SKM-1 (cell line): ENCODE data around the gene SLC16A14.

ENCODE experiments used
- DNase-seq: peaks from one replicate; lab custom pipeline; 2025; ENCODE audit not compliant: unreplicated experiment; lab: John Stamatoyannopoulos, UW

The SLC16A14 gene

GRCh38 chr2:230042195-230042594, 26.5 kb downstream of the SLC16A14 start:
- DNase-seq, result no peak

GRCh38 chr2:230023313-230023712, 45.4 kb downstream of the SLC16A14 start:
- no peak for DNase-seq

- DNase-seq, result no peak
These were observed 49.0 kb downstream of the SLC16A14 start for GRCh38 chr2:230019742-230020141.

- no peak for DNase-seq
These were observed 50.6 kb downstream of the SLC16A14 start for GRCh38 chr2:230018153-230018552.

- DNase-seq, result no peak
These were observed 51.9 kb downstream of the SLC16A14 start for GRCh38 chr2:230016844-230017243.

GRCh38 chr2:230012267-230012884, 56.3 kb downstream of the SLC16A14 start:
- no peak for DNase-seq

- DNase-seq, result no peak
These were observed 57.1 kb downstream of the SLC16A14 start for GRCh38 chr2:230011617-230012016.

GRCh38 chr2:230010501-230010900, 58.2 kb downstream of the SLC16A14 start:
- no peak for DNase-seq

GRCh38 chr2:230008708-230009066, 60.0 kb downstream of the SLC16A14 start:
- DNase-seq, result no peak

GRCh38 chr2:230007931-230008707, 60.6 kb downstream of the SLC16A14 start:
- DNase-seq, result peak; percentile 70

- no peak for DNase-seq
These were observed 68.4 kb downstream of the SLC16A14 start for GRCh38 chr2:230000118-230000841.

GRCh38 chr2:229997565-229997964, 71.2 kb downstream of the SLC16A14 start:
- DNase-seq, result no peak

- no peak for DNase-seq
These were observed 72.4 kb downstream of the SLC16A14 start for GRCh38 chr2:229996320-229996719.

- DNase-seq, result no peak
These were observed 75.5 kb downstream of the SLC16A14 start for GRCh38 chr2:229993236-229993635.
